Neural progenitor cell (in vitro differentiated cells): ENCODE measurements around the gene HDGFL2. TPM values are rescaled to one million over a fixed set of nuclear protein-coding genes. Genes with fewer than 3 reads are reported as not detected.

Source experiments
- DNase-seq: peaks from one replicate; pipeline ENCODE4 v3.0.0-alpha.2; 2016; ENCODE audit warnings: low spot score
- H2AFZ ChIP-seq: fragments of 200-600 bp; sonication (generic); replicated peaks from 2 replicates; pipeline ENCODE4 v1.6.1; 2016; ENCODE audit warnings: antibody characterized with exemption
- H3F3A ChIP-seq: fragments of 200-600 bp; sonication (generic); 2 replicates; pipeline ENCODE4 v1.6.1; 2016; ENCODE audit warnings: antibody characterized with exemption, low read depth
- H3K27ac ChIP-seq: fragments of 200-600 bp; sonication (generic); 2 replicates; pipeline ENCODE4 v1.5.1; 2016; ENCODE audit warnings: mild to moderate bottlenecking
- H3K27me3 ChIP-seq: fragments of 200-600 bp; sonication (generic); 2 replicates; pipeline ENCODE4 v1.6.1; 2016; ENCODE audit warnings: mild to moderate bottlenecking, moderate library complexity
- H3K36me3 ChIP-seq: fragments of 200-600 bp; sonication (generic); 2 replicates; pipeline ENCODE4 v1.5.1; 2016
- H3K4me1 ChIP-seq: fragments of 200-600 bp; sonication (generic); 2 replicates; pipeline ENCODE4 v1.6.1; 2016; ENCODE audit warnings: mixed run types
- H3K4me2 ChIP-seq: fragments of 200-600 bp; sonication (generic); 2 replicates; pipeline ENCODE4 v1.6.1; 2016
- H3K4me3 ChIP-seq: fragments of 200-600 bp; sonication (generic); 2 replicates; pipeline ENCODE4 v1.5.1; 2016
- H3K79me2 ChIP-seq: fragments of 200-600 bp; sonication (generic); 2 replicates; pipeline ENCODE4 v1.6.1; 2016; ENCODE audit warnings: low read depth
- H3K9ac ChIP-seq: fragments of 200-600 bp; sonication (generic); 2 replicates; pipeline ENCODE4 v1.6.1; 2016
- H3K9me3 ChIP-seq: fragments of 200-600 bp; sonication (generic); 2 replicates; pipeline ENCODE4 v1.5.1; 2016; ENCODE audit warnings: low read depth
- H4K20me1 ChIP-seq: fragments of 200-600 bp; sonication (generic); 2 replicates; pipeline ENCODE4 v1.6.1; 2016; ENCODE audit warnings: low read depth
- H3K27ac Mint-ChIP-seq: 3 replicates; pipeline ENCODE4 v1.8.0; 2021; ENCODE audit warnings: mixed read lengths
- H3K27me3 Mint-ChIP-seq: 2 replicates; pipeline ENCODE4 v1.8.0; 2022; ENCODE audit warnings: low read depth, mild to moderate bottlenecking, inconsistent platforms, moderate library complexity, mixed read lengths; ENCODE audit not compliant: insufficient read depth
- H3K36me3 Mint-ChIP-seq: 3 replicates; pipeline ENCODE4 v1.8.0; 2021; ENCODE audit warnings: mixed read lengths
- H3K4me1 Mint-ChIP-seq: 3 replicates; pipeline ENCODE4 v1.8.0; 2021; ENCODE audit warnings: mixed read lengths
- H3K4me3 Mint-ChIP-seq: 3 replicates; pipeline ENCODE4 v1.8.0; 2021; ENCODE audit warnings: mild to moderate bottlenecking, moderate library complexity, mixed read lengths
- H3K9me3 Mint-ChIP-seq: 3 replicates; pipeline ENCODE4 v1.8.0; 2020; ENCODE audit warnings: mixed read lengths
- EZH2 ChIP-seq: fragments of 200-600 bp; sonication (generic); IDR thresholded peaks from 2 replicates; pipeline ENCODE4 v1.6.1; 2017; ENCODE audit warnings: antibody characterized with exemption, mild to moderate bottlenecking, moderate library complexity
- EZH2phosphoT487 ChIP-seq: fragments of 200-600 bp; sonication (generic); IDR thresholded peaks from 2 replicates; pipeline ENCODE4 v1.6.1; 2017; ENCODE audit warnings: antibody characterized with exemption
- total RNA-seq: library from RNA; depleted of rRNA; stranded (reverse); fragments of >200 nt; gene quantifications from 2 replicates; pipeline ENCODE4 v1.2.3, GENCODE V29; 2015; ENCODE audit warnings: low replicate concordance
- TF ChIP-seq, protein P1 (sequence below): fragments of 200-600 bp; sonication (generic); IDR thresholded peaks from 2 replicates; pipeline ENCODE4 v1.5.1; 2017; ENCODE audit warnings: antibody characterized with exemption, mild to moderate bottlenecking

The HDGFL2 gene
- total RNA-seq, 1 donor from 2014 or later, result 36.0 TPM

GRCh38 chr19:4437103-4437502, 35.0 kb upstream of the HDGFL2 start:
- Mint-ChIP-seq H3K36me3 (peaks cover 28% of the 10 kb centered on the region), H3K27me3 (peaks cover 2% of the 10 kb centered on the region), H3K27ac (no peak overlapping the region), H3K4me3 (no peak overlapping the region), H3K4me1 (no peaks in the 10 kb centered on the region), H3K9me3 (no peaks in the 10 kb centered on the region)
- no peak for DNase-seq
- Histone ChIP-seq H3K36me3 (no peaks in the 10 kb centered on the region), H3F3A (peaks cover 3% of the 10 kb centered on the region), H4K20me1 (peaks cover 27% of the 10 kb centered on the region), H3K4me2 (no peak overlapping the region), H3K27ac (no peak overlapping the region), H3K9ac (no peak overlapping the region), H3K9me3 (no peaks in the 10 kb centered on the region), H3K27me3 (no peaks in the 10 kb centered on the region), H3K79me2 (peaks cover 21% of the 10 kb centered on the region), H3K4me3 (no peak overlapping the region), H2AFZ (no peak overlapping the region), H3K4me1 (no peaks in the 10 kb centered on the region)
- TF ChIP-seq EZH2 (no peak), EZH2phosphoT487 (no peak)
- TF ChIP-seq, protein P1, sequence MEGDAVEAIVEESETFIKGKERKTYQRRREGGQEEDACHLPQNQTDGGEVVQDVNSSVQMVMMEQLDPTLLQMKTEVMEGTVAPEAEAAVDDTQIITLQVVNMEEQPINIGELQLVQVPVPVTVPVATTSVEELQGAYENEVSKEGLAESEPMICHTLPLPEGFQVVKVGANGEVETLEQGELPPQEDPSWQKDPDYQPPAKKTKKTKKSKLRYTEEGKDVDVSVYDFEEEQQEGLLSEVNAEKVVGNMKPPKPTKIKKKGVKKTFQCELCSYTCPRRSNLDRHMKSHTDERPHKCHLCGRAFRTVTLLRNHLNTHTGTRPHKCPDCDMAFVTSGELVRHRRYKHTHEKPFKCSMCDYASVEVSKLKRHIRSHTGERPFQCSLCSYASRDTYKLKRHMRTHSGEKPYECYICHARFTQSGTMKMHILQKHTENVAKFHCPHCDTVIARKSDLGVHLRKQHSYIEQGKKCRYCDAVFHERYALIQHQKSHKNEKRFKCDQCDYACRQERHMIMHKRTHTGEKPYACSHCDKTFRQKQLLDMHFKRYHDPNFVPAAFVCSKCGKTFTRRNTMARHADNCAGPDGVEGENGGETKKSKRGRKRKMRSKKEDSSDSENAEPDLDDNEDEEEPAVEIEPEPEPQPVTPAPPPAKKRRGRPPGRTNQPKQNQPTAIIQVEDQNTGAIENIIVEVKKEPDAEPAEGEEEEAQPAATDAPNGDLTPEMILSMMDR, result no peak

- no peak overlapping the region for H2AFZ ChIP-seq
- H3K4me1 ChIP-seq, result no peaks in the 10 kb centered on the region
- H4K20me1 ChIP-seq, result peaks cover 35% of the 10 kb centered on the region
- H3K9ac ChIP-seq, result no peak overlapping the region
- Mint-ChIP-seq H3K27me3 (peaks cover 4% of the 10 kb centered on the region), H3K9me3 (no peaks in the 10 kb centered on the region), H3K4me3 (no peak overlapping the region), H3K4me1 (no peaks in the 10 kb centered on the region), H3K27ac (peak overlapping the region; percentile 51), H3K36me3 (peaks cover 21% of the 10 kb centered on the region)
- H3K4me3 ChIP-seq, result no peak overlapping the region
- no peaks in the 10 kb centered on the region for H3K36me3 ChIP-seq
- H3F3A ChIP-seq, result peaks cover 3% of the 10 kb centered on the region
- H3K79me2 ChIP-seq, result peaks cover 21% of the 10 kb centered on the region
- H3K27me3 ChIP-seq, result no peaks in the 10 kb centered on the region
- H3K27ac ChIP-seq, result no peak overlapping the region
- H3K4me2 ChIP-seq, result no peak overlapping the region
- no peak for DNase-seq
- no peaks in the 10 kb centered on the region for H3K9me3 ChIP-seq
- TF ChIP-seq EZH2phosphoT487, result no peak
- TF ChIP-seq, protein P1, result no peak
- TF ChIP-seq EZH2, result no peak
Measured at GRCh38 chr19:4439243-4439642, 32.9 kb upstream of the HDGFL2 start.

DNA sequence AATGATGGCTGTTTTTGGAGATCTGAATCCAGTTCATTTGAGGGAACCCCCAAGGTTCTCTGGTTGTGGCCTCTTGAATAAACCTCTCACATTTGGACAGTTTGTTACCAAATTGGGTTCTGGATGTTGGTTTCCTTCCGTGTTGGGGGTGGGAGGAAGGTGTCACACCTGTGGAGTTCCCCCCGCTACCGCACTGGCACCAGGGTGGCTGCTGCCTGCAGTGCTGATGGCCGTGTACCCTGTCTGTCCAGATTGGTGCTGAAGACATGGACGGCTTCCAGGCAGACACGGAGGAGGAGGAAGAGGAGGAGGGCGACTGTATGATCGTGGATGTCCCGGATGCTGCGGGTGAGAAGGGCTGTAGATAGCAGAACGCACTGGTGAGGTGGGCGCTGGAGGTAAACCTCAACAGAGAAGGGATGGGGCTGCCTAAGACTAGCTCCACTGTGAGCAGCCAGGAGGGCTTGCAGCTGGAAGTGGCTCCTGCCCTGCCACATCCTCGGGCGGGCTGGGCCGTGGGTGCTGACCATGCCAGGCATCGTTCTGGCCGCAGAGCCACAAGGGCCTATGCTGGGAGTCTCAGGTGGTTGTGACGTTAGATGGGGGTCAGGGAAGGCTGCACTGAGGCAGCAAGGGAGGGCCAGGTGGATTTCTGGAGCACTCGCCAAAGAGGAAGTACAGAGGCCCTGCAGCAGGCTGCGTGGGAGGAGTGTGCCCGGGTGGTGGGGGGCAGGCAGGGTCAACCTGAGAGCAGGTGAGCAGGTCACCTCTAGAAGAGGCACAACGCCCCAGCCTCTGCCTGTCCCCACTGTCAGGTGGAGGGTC, 29.9 kb upstream of the HDGFL2 start:
- Histone ChIP-seq H2AFZ (no peak overlapping the region), H4K20me1 (peaks cover 27% of the 10 kb centered on the region), H3K4me1 (no peaks in the 10 kb centered on the region), H3K4me2 (no peak overlapping the region), H3K27ac (no peak overlapping the region), H3K79me2 (peaks cover 9% of the 10 kb centered on the region), H3K27me3 (no peaks in the 10 kb centered on the region), H3K9ac (no peak overlapping the region), H3K36me3 (no peaks in the 10 kb centered on the region), H3K4me3 (no peak overlapping the region), H3K9me3 (no peaks in the 10 kb centered on the region), H3F3A (peaks cover 3% of the 10 kb centered on the region)
- Mint-ChIP-seq H3K36me3 (peaks cover 13% of the 10 kb centered on the region), H3K9me3 (no peaks in the 10 kb centered on the region), H3K4me3 (no peak overlapping the region), H3K27ac (no peak overlapping the region), H3K27me3 (peaks cover 7% of the 10 kb centered on the region), H3K4me1 (peaks cover 2% of the 10 kb centered on the region)
- DNase-seq, result no peak
- TF ChIP-seq, protein P1, result no peak
